Activated CD4-positive, alpha-beta memory T cell treated with anti-CD3 and anti-CD28 coated beads, Interleukin-2, amount 10 ng/mL, durations not matched to agents 7 days and 5 days (primary cell): ENCODE data around the gene SIPA1L2. TPM values are rescaled to one million over a fixed set of nuclear protein-coding genes. Genes with fewer than 3 reads are reported as not detected.

Source experiments
- CTCF ChIA-PET: fragments of 350-600 bp; sonication (Branson Sonifier 250); formaldehyde crosslinking; loops from one replicate; lab custom pipeline; 2021; ENCODE audit warnings: antibody characterized with exemption, inconsistent platforms; lab: Charles Lee
- POLR2A ChIA-PET: fragments of 350-600 bp; sonication (Branson Sonifier 250); formaldehyde crosslinking; loops from one replicate; lab custom pipeline; 2021; ENCODE audit warnings: antibody characterized with exemption; lab: Charles Lee
- DNase-seq: peaks from one replicate; pipeline ENCODE4 v3.0.0-alpha.2; 2020
- H3K27ac Mint-ChIP-seq: one replicate; pipeline ENCODE4 v1.8.0; 2021; ENCODE audit warnings: mild to moderate bottlenecking, mixed read lengths
- H3K27me3 Mint-ChIP-seq: one replicate; pipeline ENCODE4 v1.8.0; 2021; ENCODE audit warnings: mixed read lengths
- H3K36me3 Mint-ChIP-seq: one replicate; pipeline ENCODE4 v1.8.0; 2021; ENCODE audit warnings: low read depth, mixed read lengths
- H3K4me1 Mint-ChIP-seq: one replicate; pipeline ENCODE4 v1.8.0; 2021; ENCODE audit warnings: mixed read lengths
- H3K4me3 Mint-ChIP-seq: one replicate; pipeline ENCODE4 v1.8.0; 2021; ENCODE audit warnings: mild to moderate bottlenecking, mixed read lengths
- H3K9me3 Mint-ChIP-seq: one replicate; pipeline ENCODE4 v1.8.0; 2021; ENCODE audit warnings: mixed read lengths
- total RNA-seq, 2 experiments: library from RNA; stranded (reverse); gene quantifications; one replicate each; pipeline ENCODE4 v1.2.3, GENCODE V29; 2021

The SIPA1L2 gene, protein sequence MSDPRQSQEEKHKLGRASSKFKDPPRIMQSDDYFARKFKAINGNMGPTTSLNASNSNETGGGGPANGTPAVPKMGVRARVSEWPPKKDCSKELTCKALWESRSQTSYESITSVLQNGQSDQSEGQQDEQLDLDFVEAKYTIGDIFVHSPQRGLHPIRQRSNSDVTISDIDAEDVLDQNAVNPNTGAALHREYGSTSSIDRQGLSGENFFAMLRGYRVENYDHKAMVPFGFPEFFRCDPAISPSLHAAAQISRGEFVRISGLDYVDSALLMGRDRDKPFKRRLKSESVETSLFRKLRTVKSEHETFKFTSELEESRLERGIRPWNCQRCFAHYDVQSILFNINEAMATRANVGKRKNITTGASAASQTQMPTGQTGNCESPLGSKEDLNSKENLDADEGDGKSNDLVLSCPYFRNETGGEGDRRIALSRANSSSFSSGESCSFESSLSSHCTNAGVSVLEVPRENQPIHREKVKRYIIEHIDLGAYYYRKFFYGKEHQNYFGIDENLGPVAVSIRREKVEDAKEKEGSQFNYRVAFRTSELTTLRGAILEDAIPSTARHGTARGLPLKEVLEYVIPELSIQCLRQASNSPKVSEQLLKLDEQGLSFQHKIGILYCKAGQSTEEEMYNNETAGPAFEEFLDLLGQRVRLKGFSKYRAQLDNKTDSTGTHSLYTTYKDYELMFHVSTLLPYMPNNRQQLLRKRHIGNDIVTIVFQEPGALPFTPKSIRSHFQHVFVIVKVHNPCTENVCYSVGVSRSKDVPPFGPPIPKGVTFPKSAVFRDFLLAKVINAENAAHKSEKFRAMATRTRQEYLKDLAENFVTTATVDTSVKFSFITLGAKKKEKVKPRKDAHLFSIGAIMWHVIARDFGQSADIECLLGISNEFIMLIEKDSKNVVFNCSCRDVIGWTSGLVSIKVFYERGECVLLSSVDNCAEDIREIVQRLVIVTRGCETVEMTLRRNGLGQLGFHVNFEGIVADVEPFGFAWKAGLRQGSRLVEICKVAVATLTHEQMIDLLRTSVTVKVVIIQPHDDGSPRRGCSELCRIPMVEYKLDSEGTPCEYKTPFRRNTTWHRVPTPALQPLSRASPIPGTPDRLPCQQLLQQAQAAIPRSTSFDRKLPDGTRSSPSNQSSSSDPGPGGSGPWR (N-terminal part only)
- total RNA-seq = under 1 TPM; 0.78 to 0.93 TPM

DNA sequence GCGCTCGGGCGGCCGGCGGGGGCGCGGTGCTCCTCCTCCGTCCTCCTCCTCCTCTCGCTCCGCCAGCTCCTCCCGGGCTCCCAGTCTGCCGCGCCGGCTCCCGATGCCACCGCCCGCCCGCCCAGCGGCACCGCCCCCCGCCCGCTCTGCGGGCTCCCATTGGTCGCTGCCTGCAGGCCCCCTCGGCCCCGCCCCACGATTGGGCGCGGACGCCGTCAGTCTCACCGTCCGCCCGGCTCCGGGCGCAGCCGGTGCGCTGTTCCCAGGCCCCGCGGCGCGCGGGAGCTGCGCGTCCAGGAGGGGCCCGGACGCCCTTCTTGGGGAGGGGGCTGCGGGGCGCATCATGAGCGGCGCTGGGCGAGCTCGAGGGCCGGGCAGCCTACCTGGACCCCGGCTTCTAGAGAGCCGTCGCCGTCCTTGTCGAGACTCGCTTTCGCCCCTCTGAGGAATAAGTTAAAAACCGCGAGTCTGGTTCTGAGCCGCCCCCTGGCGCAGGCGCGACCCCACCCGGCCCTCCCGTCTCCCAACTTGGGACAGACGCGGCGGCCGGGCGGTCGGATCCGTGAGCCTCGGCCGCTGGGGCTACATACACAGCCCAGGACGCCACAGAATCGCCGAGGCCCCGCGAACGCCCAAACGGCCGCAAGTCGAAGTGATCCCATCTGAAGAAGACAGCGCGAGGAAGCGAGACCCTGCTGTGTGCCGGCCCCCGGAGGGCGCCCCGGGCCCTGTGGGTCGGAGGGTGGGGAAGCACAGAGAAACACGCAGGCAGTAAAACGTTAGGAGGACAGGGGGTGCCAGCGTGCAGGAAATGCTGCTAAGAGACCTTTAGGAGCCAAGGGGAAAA is at the start of gene SIPA1L2:
Gene SIPA1L2 (minus strand): TSS at position 87 of the 847 bp plus-strand sequence. CDS start 114,794 bp downstream, outside the sequence.
- H3K27ac Mint-ChIP-seq = no peak within 1 kb of the TSS
- peak within 1 kb of the TSS; percentile 74 for H3K4me3 Mint-ChIP-seq
- DNase-seq = peak; percentile 89
- peaks cover 42% of the 10 kb centered on the region for H3K27me3 Mint-ChIP-seq
- ChIA-PET POLR2A (interaction anchor here (1.2 kb wide), 1 partner anchor 57 kb away, joined by 3 read pairs; no protein-coding TSS in a partner anchor), CTCF (interaction anchor here (0.6 kb wide), 1 partner anchor 1517 kb away, joined by 3 read pairs; no protein-coding TSS in a partner anchor)
- peaks cover 19% of the 10 kb centered on the region for H3K4me1 Mint-ChIP-seq
- H3K36me3 Mint-ChIP-seq = no peaks in the 10 kb centered on the region
- H3K9me3 Mint-ChIP-seq = no peaks in the 10 kb centered on the region

DNA sequence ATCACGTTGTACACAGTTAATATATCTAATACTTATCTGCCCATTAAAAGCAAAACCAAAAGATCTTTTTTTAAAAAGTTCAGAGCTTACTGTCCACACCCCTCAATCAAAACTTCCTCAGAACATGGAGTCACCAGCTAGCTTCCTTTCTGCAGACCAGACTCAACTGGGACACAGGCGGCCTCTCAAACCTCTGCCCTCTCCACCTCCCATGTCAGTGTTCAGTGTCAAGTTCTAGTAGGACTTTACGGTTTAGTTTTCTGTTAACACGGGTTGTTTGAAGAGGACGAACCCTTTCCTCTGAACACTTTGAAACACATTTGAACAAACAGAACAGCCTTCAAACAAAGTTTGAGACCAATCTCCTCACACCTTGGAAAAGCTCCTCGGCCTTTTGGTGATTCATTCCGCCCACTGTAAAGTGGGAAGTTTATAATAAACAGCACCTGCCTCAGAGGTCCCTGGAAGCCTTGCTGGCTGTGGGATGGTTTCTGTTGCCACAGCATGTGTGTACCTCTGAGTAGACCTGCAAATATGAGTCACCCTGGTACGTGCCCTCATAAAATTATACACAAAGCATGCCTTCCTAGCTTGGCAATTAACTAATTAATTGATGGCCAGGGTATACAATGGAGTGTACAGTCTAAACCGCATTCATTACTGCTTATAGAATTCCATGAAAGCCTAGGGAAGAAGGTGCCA is 48.4 kb upstream of the SIPA1L2 start:
- no peak overlapping the region for H3K27ac Mint-ChIP-seq
- peaks cover 4% of the 10 kb centered on the region for H3K27me3 Mint-ChIP-seq
- no peak overlapping the region for H3K4me3 Mint-ChIP-seq
- ChIA-PET POLR2A (no interaction called here), CTCF (interaction anchor here (0.9 kb wide), 1 partner anchor 120 kb away, joined by 3 read pairs; no protein-coding TSS in a partner anchor)
- H3K9me3 Mint-ChIP-seq = no peaks in the 10 kb centered on the region
- no peak for DNase-seq
- H3K36me3 Mint-ChIP-seq = no peaks in the 10 kb centered on the region
- H3K4me1 Mint-ChIP-seq = no peaks in the 10 kb centered on the region

DNA sequence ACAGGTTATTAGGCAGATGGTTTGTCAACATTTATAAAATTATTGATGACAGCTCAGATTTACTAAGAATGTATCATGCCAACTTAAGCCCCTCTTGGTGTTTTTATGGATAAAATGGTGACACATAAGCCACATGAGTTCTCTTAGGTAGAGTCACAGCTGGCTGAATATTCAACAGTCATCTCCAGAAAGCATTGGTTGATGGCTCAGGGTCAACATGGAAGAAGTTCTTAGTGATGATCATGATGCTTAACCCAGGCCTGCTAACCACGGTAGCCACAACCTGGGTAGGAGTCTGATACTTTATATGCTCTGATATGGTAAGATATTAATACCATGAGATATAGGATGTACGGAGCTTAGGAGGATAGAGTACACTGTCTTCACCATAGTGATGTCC is 46.4 kb upstream of the SIPA1L2 start:
- Mint-ChIP-seq H3K27ac (no peak overlapping the region), H3K27me3 (peaks cover 2% of the 10 kb centered on the region), H3K36me3 (no peaks in the 10 kb centered on the region), H3K4me3 (no peak overlapping the region), H3K9me3 (no peaks in the 10 kb centered on the region), H3K4me1 (no peaks in the 10 kb centered on the region)
- CTCF ChIA-PET = no interaction called here
- POLR2A ChIA-PET = no interaction called here
- DNase-seq = no peak

DNA sequence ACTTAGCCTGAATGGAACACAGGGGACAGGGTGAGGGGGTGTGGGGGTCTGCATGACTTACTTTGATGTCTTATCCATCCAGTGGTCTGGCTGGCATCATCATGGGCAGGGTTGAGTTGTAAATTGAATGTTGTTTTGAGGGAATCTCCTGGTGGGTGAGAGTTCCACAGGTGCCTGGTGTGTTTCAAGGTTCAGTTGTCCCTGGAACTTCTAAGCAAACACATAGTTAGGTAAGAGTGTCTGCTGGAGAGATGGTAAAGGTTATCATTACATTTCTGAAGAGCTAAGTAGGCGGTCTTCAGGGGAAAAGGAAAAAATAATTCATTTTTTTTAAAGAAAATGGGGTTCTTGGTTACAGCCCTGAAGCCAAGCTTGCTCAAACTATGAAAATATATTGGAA is 46.0 kb upstream of the SIPA1L2 start:
- Mint-ChIP-seq H3K4me3 (no peak overlapping the region), H3K9me3 (no peaks in the 10 kb centered on the region), H3K27ac (no peak overlapping the region), H3K4me1 (no peaks in the 10 kb centered on the region), H3K36me3 (no peaks in the 10 kb centered on the region), H3K27me3 (peaks cover 2% of the 10 kb centered on the region)
- CTCF ChIA-PET = no interaction called here
- POLR2A ChIA-PET = no interaction called here
- DNase-seq = no peak

DNA sequence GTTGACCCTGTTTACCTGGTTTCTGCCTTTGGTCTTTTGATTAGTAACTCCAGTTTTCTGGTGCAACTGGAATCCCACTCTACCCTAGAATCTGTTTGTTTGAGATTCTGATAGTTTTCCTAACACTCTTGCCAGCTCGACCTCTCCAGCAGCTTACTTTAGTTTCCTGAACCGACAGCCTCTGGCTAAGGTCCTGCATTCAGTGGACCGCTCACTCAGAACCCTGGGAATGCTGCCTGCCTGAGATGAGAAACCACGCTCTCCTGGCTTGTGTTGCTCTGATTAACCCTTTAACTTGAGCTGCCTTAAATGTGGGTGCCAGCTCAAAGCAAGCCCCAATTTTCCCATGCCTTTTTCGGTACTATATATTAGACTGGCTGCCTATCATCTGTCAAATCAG is 45.3 kb upstream of the SIPA1L2 start:
- H3K27ac Mint-ChIP-seq = no peak overlapping the region
- H3K27me3 Mint-ChIP-seq = peaks cover 3% of the 10 kb centered on the region
- ChIA-PET POLR2A (no interaction called here), CTCF (no interaction called here)
- H3K4me1 Mint-ChIP-seq = no peaks in the 10 kb centered on the region
- no peaks in the 10 kb centered on the region for H3K9me3 Mint-ChIP-seq
- no peaks in the 10 kb centered on the region for H3K36me3 Mint-ChIP-seq
- no peak for DNase-seq
- no peak overlapping the region for H3K4me3 Mint-ChIP-seq

DNA sequence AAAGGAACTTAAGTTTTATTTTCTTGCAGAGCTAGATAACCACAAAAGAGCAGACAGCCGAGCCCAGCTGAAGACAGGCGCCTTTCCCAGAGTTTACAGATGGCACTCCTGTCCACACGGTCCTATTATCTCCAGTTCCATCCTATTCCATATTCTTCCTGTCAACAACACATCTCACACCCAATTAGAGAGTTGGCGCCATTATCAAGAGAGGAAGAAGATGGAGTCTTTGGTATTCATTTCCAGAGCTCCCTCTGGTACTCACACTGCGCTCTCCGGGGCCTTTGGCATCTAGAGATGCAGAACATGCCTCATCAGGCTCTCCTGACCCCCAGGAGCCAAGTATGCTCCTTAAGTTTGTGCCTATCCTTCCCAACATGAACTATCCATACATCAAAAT is 43.3 kb upstream of the SIPA1L2 start:
- H3K27ac Mint-ChIP-seq = no peak overlapping the region
- no peak overlapping the region for H3K4me3 Mint-ChIP-seq
- no peaks in the 10 kb centered on the region for H3K4me1 Mint-ChIP-seq
- H3K36me3 Mint-ChIP-seq = no peaks in the 10 kb centered on the region
- DNase-seq = no peak
- H3K9me3 Mint-ChIP-seq = no peaks in the 10 kb centered on the region
- H3K27me3 Mint-ChIP-seq = peaks cover 10% of the 10 kb centered on the region
- ChIA-PET CTCF (no interaction called here), POLR2A (no interaction called here)

DNA sequence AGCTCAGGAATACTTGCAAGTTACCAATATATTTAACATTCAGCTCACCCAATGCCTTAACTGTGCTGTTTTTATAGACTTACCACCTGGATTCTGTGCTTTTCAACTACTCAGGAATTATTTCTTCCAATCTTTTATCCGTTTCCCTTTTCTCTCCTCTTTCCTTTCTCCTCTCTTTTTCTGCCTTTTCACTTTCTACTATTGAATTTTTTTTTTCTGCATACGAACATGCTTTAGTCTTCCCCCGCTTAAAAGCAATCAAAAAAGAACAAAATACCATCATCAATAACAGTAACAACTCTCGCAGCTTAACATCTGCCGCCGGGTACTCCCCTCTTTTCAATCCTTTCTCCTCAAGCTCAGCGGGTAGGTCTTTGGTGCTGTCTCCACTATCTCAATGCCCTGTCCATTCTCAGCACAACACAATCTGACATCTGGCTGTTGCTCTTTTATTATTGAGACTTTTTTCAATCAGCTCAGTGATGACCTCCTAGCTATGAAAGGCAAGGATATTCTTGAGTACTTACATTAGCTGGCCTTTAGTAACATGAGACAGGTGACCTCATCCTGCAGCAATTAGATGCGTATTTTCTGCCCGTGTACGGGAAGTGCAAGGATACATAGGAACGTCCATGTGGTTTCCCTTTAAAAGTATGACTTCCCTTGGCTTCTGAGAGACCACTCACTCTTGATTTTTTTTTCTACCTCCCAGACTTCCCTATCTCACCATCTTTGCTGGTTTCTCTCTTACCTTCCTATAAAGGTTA is 40.2 kb upstream of the SIPA1L2 start:
- H3K4me1 Mint-ChIP-seq = peaks cover 1% of the 10 kb centered on the region
- H3K4me3 Mint-ChIP-seq = no peak overlapping the region
- no peak overlapping the region for H3K27ac Mint-ChIP-seq
- ChIA-PET POLR2A (no interaction called here), CTCF (no interaction called here)
- no peak for DNase-seq
- H3K36me3 Mint-ChIP-seq = no peaks in the 10 kb centered on the region
- H3K9me3 Mint-ChIP-seq = no peaks in the 10 kb centered on the region
- H3K27me3 Mint-ChIP-seq = peaks cover 16% of the 10 kb centered on the region

DNA sequence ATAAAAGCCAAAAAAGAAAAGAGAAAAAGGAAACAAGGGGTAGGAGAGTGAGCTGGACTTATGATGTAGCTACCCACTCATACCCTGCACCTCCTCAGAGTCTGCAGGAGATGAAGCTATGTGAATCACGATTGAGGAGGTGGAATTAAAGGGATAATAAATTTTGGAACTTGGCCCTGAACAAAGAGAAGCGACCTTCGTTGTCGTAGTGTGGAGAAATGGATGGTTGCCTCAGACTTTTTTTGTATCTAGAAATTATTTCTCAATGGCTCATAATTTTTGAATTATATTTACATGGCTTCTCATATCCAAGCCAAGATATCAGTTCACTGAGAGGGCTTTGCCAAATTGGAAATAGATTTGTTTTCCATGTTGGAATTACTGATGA is 37.8 kb upstream of the SIPA1L2 start:
- peaks cover 15% of the 10 kb centered on the region for H3K27me3 Mint-ChIP-seq
- no peak overlapping the region for H3K4me3 Mint-ChIP-seq
- CTCF ChIA-PET = interaction anchor here (1.3 kb wide), 1 partner anchor 22 kb away, joined by 4 read pairs; no protein-coding TSS in a partner anchor
- no peaks in the 10 kb centered on the region for H3K36me3 Mint-ChIP-seq
- no peak overlapping the region for H3K27ac Mint-ChIP-seq
- H3K9me3 Mint-ChIP-seq = no peaks in the 10 kb centered on the region
- no peak for DNase-seq
- POLR2A ChIA-PET = no interaction called here
- peaks cover 1% of the 10 kb centered on the region for H3K4me1 Mint-ChIP-seq

DNA sequence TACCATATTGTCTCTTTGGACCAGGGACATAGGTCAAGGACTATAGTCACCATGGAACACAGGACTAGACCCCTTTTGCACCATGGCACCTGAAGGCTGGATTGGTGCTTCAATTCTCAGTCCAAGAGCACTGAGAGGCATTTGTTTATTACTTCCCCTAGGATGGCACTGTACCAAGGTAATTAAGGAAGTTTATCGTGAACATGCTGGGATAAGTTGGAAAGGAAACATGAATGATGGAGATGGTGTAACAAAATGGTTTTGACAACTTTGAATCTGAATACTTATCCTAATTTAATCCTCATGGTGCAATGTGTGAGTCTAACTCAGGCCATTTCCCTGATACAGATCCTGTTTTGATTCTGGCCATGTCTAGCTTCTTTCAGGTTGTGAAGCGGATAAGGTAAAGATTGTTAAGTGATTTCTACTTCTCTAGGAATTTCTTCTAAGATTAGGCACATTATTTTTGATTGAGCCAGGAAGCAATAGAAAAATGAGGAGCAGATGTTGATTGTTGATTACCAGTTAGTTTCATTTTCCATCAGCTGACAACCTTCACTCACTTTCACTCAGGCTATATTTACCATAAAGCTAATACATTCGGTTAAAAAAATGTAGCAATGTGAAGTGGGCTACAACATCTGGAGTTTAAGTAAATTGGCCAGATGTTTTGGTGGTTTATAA is 37.3 kb upstream of the SIPA1L2 start:
- H3K4me1 Mint-ChIP-seq = peaks cover 1% of the 10 kb centered on the region
- H3K27me3 Mint-ChIP-seq = peaks cover 15% of the 10 kb centered on the region
- H3K27ac Mint-ChIP-seq = no peak overlapping the region
- no peaks in the 10 kb centered on the region for H3K9me3 Mint-ChIP-seq
- no peak overlapping the region for H3K4me3 Mint-ChIP-seq
- ChIA-PET CTCF (interaction anchor here (1.3 kb wide), 1 partner anchor 22 kb away, joined by 4 read pairs; no protein-coding TSS in a partner anchor), POLR2A (no interaction called here)
- no peak for DNase-seq
- no peaks in the 10 kb centered on the region for H3K36me3 Mint-ChIP-seq

DNA sequence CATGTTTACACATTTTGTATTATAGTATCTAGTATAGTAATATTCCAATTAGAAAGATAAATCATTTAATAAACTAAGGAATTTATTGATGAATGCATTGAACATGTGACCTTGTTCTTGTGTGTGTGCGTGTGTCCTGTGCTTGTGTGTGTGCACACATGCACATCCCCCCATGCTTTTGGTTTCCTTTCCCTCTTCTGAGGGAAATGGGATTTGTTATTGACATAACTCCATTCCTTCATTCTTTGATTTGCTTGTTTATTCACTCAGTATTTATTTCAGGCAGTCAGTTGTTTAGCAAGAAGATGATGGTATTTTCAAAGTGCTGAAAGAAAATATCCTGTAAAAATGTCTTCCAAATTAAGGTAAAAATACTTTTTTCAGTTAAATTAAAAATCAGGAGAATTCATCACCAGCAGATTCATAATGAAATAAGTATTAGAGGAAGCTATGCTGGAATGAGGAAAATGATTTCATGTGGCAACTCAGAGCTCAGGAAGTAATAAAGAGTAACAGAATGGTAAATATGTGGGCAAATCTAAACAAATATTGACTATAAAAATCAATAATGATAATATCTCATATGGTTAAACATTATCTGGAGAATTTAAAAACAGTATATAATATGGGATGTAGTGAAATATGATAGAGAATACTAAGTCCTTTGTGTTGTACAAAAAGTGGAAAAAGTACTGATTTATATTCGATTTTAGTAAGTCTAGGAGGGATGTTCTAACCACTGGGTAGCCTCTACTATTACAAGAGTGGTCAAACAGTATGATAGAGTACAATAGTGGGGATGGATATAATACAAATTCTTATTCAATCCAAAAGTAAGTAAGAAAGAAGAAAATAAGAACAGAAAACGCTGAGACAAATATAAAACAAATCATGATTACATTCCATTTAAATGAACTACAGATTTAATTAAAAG is 35.2 kb upstream of the SIPA1L2 start:
- DNase-seq = no peak
- Mint-ChIP-seq H3K9me3 (no peaks in the 10 kb centered on the region), H3K36me3 (no peaks in the 10 kb centered on the region), H3K4me1 (peaks cover 1% of the 10 kb centered on the region), H3K27me3 (peaks cover 12% of the 10 kb centered on the region), H3K27ac (no peak overlapping the region), H3K4me3 (no peak overlapping the region)
- ChIA-PET POLR2A (no interaction called here), CTCF (no interaction called here)
